ENCODE data around the gene DDX5. TPM values are rescaled to one million over a fixed set of nuclear protein-coding genes. Genes with fewer than 3 reads are reported as not detected.

DDX5 gene
- total RNA-seq (ENCODE audit: unreplicated experiment), result 771 TPM
- long read RNA-seq, transcript DDX5-201 (13 exons, 2,554 nt), result major isoform, 1,094 of 1,256 reads
- long read RNA-seq, transcript DDX5-215 (12 exons, 3,558 nt), result minor isoform, 16 of 1,256 reads
- long read RNA-seq, partial matches to known transcripts, result 61 of 1,256 reads
- long read RNA-seq, other reads (novel, unspliced or antisense), result 83 of 1,256 reads

DNA sequence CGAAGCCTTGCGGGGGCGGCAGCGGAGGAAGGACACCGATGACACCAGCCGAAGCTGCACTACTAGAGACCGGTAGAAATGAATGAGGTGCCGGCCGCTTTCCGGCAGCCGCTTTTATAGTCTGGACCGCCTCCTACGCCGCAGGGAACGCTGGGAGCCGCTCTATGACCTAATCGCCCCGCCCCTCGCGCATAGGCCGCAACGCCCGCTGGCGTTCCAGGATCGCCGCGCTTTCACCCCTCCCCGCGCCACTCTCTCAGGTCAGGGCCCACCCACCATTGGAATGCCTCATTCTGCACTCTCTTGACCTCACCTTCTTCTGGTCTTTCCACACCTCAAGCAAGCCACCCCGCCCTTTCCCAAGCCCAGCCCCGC, at the start of gene DDX5:
Gene DDX5, minus strand, starts transcription at position 89 of the 375 bp plus-strand sequence. CDS start 170 bp downstream, outside the sequence.
- Mint-ChIP-seq H3K4me1 (ENCODE audit: unreplicated experiment) (peaks cover 55% of the 10 kb centered on the region), H3K27ac (ENCODE audit: unreplicated experiment) (peak within 1 kb of the TSS; percentile 100), H3K27me3 (ENCODE audit: unreplicated experiment) (peaks cover 35% of the 10 kb centered on the region), H3K9me3 (ENCODE audit: unreplicated experiment) (no peaks in the 10 kb centered on the region), H3K36me3 (ENCODE audit: low read depth, unreplicated experiment) (peaks cover 60% of the 10 kb centered on the region), H3K4me3 (ENCODE audit: unreplicated experiment) (peak within 1 kb of the TSS; percentile 100)
- DNase-seq (ENCODE audit: low spot score), result peak; percentile 94
- TF ChIP-seq, protein P1, sequence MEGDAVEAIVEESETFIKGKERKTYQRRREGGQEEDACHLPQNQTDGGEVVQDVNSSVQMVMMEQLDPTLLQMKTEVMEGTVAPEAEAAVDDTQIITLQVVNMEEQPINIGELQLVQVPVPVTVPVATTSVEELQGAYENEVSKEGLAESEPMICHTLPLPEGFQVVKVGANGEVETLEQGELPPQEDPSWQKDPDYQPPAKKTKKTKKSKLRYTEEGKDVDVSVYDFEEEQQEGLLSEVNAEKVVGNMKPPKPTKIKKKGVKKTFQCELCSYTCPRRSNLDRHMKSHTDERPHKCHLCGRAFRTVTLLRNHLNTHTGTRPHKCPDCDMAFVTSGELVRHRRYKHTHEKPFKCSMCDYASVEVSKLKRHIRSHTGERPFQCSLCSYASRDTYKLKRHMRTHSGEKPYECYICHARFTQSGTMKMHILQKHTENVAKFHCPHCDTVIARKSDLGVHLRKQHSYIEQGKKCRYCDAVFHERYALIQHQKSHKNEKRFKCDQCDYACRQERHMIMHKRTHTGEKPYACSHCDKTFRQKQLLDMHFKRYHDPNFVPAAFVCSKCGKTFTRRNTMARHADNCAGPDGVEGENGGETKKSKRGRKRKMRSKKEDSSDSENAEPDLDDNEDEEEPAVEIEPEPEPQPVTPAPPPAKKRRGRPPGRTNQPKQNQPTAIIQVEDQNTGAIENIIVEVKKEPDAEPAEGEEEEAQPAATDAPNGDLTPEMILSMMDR (IDR thresholded peaks at IDR 0.05; ENCODE audit: unreplicated experiment), result no peak

GRCh38 chr17:64555281-64555680, 49.2 kb upstream of the DDX5 start:
- peaks cover 22% of the 10 kb centered on the region for H3K36me3 Mint-ChIP-seq (ENCODE audit: low read depth, unreplicated experiment)
- no peak overlapping the region for H3K27ac Mint-ChIP-seq (ENCODE audit: unreplicated experiment)
- no peaks in the 10 kb centered on the region for H3K9me3 Mint-ChIP-seq (ENCODE audit: unreplicated experiment)
- no peaks in the 10 kb centered on the region for H3K4me1 Mint-ChIP-seq (ENCODE audit: unreplicated experiment)
- H3K4me3 Mint-ChIP-seq (ENCODE audit: unreplicated experiment), result no peak overlapping the region
- TF ChIP-seq, protein P1 (IDR thresholded peaks at IDR 0.05; ENCODE audit: unreplicated experiment), result no peak
- no peak for DNase-seq (ENCODE audit: low spot score)
- no peaks in the 10 kb centered on the region for H3K27me3 Mint-ChIP-seq (ENCODE audit: unreplicated experiment)

DNA sequence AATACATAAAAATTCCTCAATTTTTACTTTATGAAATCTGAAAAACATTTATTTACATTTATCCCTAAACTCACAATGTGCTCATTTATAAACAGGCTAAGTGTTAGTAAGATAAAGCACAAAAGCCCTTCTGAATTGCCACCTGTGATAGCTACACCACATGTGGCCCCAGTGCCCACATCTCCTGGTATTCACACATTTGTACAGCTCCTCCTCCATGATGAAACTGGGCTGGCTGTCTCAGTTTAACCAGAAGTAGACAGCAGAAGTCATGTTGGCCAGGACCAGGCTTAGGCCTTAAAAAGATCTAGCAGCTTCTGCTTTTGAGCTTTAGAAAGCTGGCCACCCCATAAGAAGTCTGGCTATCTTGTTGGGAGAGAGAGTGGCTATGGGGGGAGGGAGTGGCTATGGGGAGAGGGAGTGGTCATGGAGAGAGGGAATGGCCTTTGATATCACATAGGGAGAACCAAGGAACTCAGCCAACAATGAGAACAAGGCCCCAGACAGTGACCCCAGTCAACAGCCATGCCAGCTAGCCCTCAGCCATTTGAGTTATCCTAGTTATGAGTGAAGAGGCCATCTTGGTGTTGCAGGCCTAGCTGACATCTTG, 48.0 kb upstream of the DDX5 start:
- TF ChIP-seq, protein P1 (IDR thresholded peaks at IDR 0.05; ENCODE audit: unreplicated experiment), result no peak
- H3K9me3 Mint-ChIP-seq (ENCODE audit: unreplicated experiment), result no peaks in the 10 kb centered on the region
- DNase-seq (ENCODE audit: low spot score), result no peak

GRCh38 chr17:64551461-64551860, 45.4 kb upstream of the DDX5 start:
- Mint-ChIP-seq H3K4me1 (ENCODE audit: unreplicated experiment) (peaks cover 4% of the 10 kb centered on the region), H3K27me3 (ENCODE audit: unreplicated experiment) (no peaks in the 10 kb centered on the region), H3K4me3 (ENCODE audit: unreplicated experiment) (no peak overlapping the region), H3K36me3 (ENCODE audit: low read depth, unreplicated experiment) (peaks cover 30% of the 10 kb centered on the region), H3K9me3 (ENCODE audit: unreplicated experiment) (no peaks in the 10 kb centered on the region), H3K27ac (ENCODE audit: unreplicated experiment) (no peak overlapping the region)
- no peak for DNase-seq (ENCODE audit: low spot score)
- TF ChIP-seq, protein P1 (IDR thresholded peaks at IDR 0.05; ENCODE audit: unreplicated experiment), result no peak

More for the DNA sequence above, 48.0 kb upstream of the DDX5 start:
- Mint-ChIP-seq H3K4me1 (ENCODE audit: unreplicated experiment) (no peaks in the 10 kb centered on the region), H3K36me3 (ENCODE audit: low read depth, unreplicated experiment) (peaks cover 22% of the 10 kb centered on the region), H3K27me3 (ENCODE audit: unreplicated experiment) (no peaks in the 10 kb centered on the region), H3K27ac (ENCODE audit: unreplicated experiment) (no peak overlapping the region), H3K4me3 (ENCODE audit: unreplicated experiment) (no peak overlapping the region)

DNA sequence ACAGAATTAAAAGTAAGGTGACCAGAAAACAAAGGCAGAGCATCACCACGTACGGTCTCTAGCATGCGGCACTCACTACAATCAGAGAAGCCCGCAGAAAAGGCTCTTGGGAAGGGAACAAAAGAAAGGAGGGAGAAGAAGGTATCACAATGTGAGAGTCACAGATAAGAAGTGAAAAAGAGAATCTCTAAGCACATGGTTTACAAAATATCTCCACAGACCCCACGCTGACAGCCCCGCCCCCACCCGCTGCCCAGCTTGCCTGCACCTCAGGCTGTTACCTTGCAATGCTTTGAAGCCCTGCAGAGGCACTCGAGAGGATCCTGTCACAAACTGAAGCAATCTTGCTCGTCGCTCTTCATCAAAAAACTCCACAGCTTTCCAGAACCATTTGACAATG, 41.2 kb upstream of the DDX5 start:
- H3K9me3 Mint-ChIP-seq (ENCODE audit: unreplicated experiment), result no peaks in the 10 kb centered on the region
- DNase-seq (ENCODE audit: low spot score), result no peak
- H3K4me1 Mint-ChIP-seq (ENCODE audit: unreplicated experiment), result peaks cover 4% of the 10 kb centered on the region
- TF ChIP-seq, protein P1 (IDR thresholded peaks at IDR 0.05; ENCODE audit: unreplicated experiment), result no peak
- H3K27ac Mint-ChIP-seq (ENCODE audit: unreplicated experiment), result no peak overlapping the region
- peaks cover 2% of the 10 kb centered on the region for H3K27me3 Mint-ChIP-seq (ENCODE audit: unreplicated experiment)
- peaks cover 30% of the 10 kb centered on the region for H3K36me3 Mint-ChIP-seq (ENCODE audit: low read depth, unreplicated experiment)
- H3K4me3 Mint-ChIP-seq (ENCODE audit: unreplicated experiment), result no peak overlapping the region

Data from endothelial cell (in vitro differentiated cells).